NCI-H2227 (cell line): ENCODE data around the gene LPCAT3.
"Not testable (repeated sequence)": the region's sequence is repeated elsewhere in the genome, so short reads cannot be mapped to it uniquely, and the experiment has no call there.

Experiments
- DNase-seq: peaks from one replicate; lab custom pipeline; 2025; ENCODE audit not compliant: unreplicated experiment; lab: John Stamatoyannopoulos, UW

LPCAT3 gene

GRCh38 chr12:7018350-7019042 is at the start of gene LPCAT3:
Gene LPCAT3, minus strand, starts transcription at chr12:7018476. Its CDS starts 52 bp downstream, at chr12:7018424.
- DNase-seq = peak; percentile 94

- no peak for DNase-seq
Measured at GRCh38 chr12:7067096-7067495, 48.8 kb upstream of the LPCAT3 start.

- no peak for DNase-seq
Measured at GRCh38 chr12:7066596-7066995, 48.3 kb upstream of the LPCAT3 start.

- no peak for DNase-seq
Measured at GRCh38 chr12:7065073-7065623, 46.9 kb upstream of the LPCAT3 start.

- DNase-seq = no peak
Measured at GRCh38 chr12:7064516-7064915, 46.2 kb upstream of the LPCAT3 start.

GRCh38 chr12:7061596-7061995 is 43.3 kb upstream of the LPCAT3 start:
- DNase-seq = no peak

- DNase-seq = no peak
Measured at GRCh38 chr12:7061138-7061537, 42.9 kb upstream of the LPCAT3 start.

- no peak for DNase-seq
Measured at GRCh38 chr12:7060353-7060954, 42.2 kb upstream of the LPCAT3 start, which contains the start of gene C1S. Gene C1S, plus strand, starts transcription at chr12:7060718. Its CDS starts 1,195 bp downstream, at chr12:7061913.

- DNase-seq = no peak
Measured at GRCh38 chr12:7059780-7060179, 41.5 kb upstream of the LPCAT3 start.

GRCh38 chr12:7058850-7059395 is 40.6 kb upstream of the LPCAT3 start:
- no peak for DNase-seq

- no peak for DNase-seq
Measured at GRCh38 chr12:7058163-7058845, 40.0 kb upstream of the LPCAT3 start.

- DNase-seq = not testable (repeated sequence)
Measured at GRCh38 chr12:7055736-7056135, 37.5 kb upstream of the LPCAT3 start.

- DNase-seq = no peak
Measured at GRCh38 chr12:7054925-7055324, 36.6 kb upstream of the LPCAT3 start.

GRCh38 chr12:7049973-7050372 is 31.7 kb upstream of the LPCAT3 start:
- DNase-seq = not testable (repeated sequence)

- DNase-seq = not testable (repeated sequence)
Measured at GRCh38 chr12:7049445-7049951, 31.2 kb upstream of the LPCAT3 start.

GRCh38 chr12:7047306-7047705 is 29.0 kb upstream of the LPCAT3 start:
- no peak for DNase-seq

GRCh38 chr12:7046383-7047105 is 28.3 kb upstream of the LPCAT3 start:
- no peak for DNase-seq

GRCh38 chr12:7045913-7046312 is 27.6 kb upstream of the LPCAT3 start:
- DNase-seq = no peak

- no peak for DNase-seq
Measured at GRCh38 chr12:7042842-7043241, 24.6 kb upstream of the LPCAT3 start.

- no peak for DNase-seq
Measured at GRCh38 chr12:7039403-7039802, 21.1 kb upstream of the LPCAT3 start.

- DNase-seq = no peak
Measured at GRCh38 chr12:7038591-7038990, 20.3 kb upstream of the LPCAT3 start.
